Vagina (tissue), 2 donors: ENCODE measurements around the gene YPEL1. TPM values are rescaled to one million over a fixed set of nuclear protein-coding genes. Genes with fewer than 3 reads are reported as not detected.

Source experiments
- DNase-seq, 2 donors: peaks; one replicate each; pipeline ENCODE4 v3.0.0-alpha.2; 2017; ENCODE audit errors: extremely low spot score in 2 of 2
- H3K27ac ChIP-seq: fragments of 200-600 bp; sonication (generic); one replicate; pipeline ENCODE4 v1.5.1; 2019
- H3K27me3 ChIP-seq: fragments of 200-600 bp; sonication (generic); one replicate; pipeline ENCODE4 v1.5.1; 2019
- H3K36me3 ChIP-seq, 2 donors: fragments of 200-600 bp; sonication (generic); one replicate each; pipeline ENCODE4 v1.5.1; 2017 to 2019
- H3K4me1 ChIP-seq: fragments of 200-600 bp; sonication (generic); one replicate; pipeline ENCODE4 v1.5.1; 2019
- H3K4me3 ChIP-seq, 2 donors: fragments of 200-600 bp; sonication (generic); 1 replicate in 1 of 2; 2 replicates in 1 of 2; pipeline ENCODE4 v1.5.1; 2016 to 2019
- H3K9me3 ChIP-seq: fragments of 200-600 bp; sonication (generic); one replicate; pipeline ENCODE4 v1.5.1; 2019
- POLR2A ChIP-seq, 2 donors: fragments of 450-650 bp; IDR thresholded peaks; one replicate each; pipeline ENCODE4 v1.6.1; 2017; ENCODE audit warnings: antibody characterized with exemption in 2 of 2, mild to moderate bottlenecking in 2 of 2, moderate library complexity in 2 of 2
- POLR2AphosphoS5 ChIP-seq, 2 donors: sonication (generic); formaldehyde crosslinking; IDR thresholded peaks; one replicate each; pipeline ENCODE4 v1.9.0; 2017; ENCODE audit warnings: antibody characterized with exemption in 2 of 2, mild to moderate bottlenecking in 2 of 2, low read depth in 1 of 2; ENCODE audit not compliant: insufficient read depth in 1 of 2
- intact Hi-C: fragments of 100-400 bp; cut with DNase I; formaldehyde crosslinking; loops from one replicate; pipeline ENCODE4 v1.15.1; 2023
- total RNA-seq: library from RNA; depleted of rRNA; stranded (reverse); fragments of >200 nt; gene quantifications from one replicate; pipeline ENCODE4 v1.2.3, GENCODE V29; 2016
- TF ChIP-seq, protein P1 (sequence below), 3 experiments: fragments of 450-650 bp in 2 of 3; fragments of 200-600 bp in 1 of 3; sonication (generic) in 1 of 3; IDR thresholded peaks; one replicate each; pipeline ENCODE4 v1.5.1; 2017 to 2019; ENCODE audit warnings: antibody characterized with exemption in 3 of 3, mild to moderate bottlenecking in 2 of 3, moderate library complexity in 2 of 3

YPEL1 gene
- total RNA-seq, 1 donor from 2014 or later = 4.9 TPM

GRCh38 chr22:21708960-21709359 is 26.6 kb downstream of the YPEL1 start:
- TF ChIP-seq, protein P1, sequence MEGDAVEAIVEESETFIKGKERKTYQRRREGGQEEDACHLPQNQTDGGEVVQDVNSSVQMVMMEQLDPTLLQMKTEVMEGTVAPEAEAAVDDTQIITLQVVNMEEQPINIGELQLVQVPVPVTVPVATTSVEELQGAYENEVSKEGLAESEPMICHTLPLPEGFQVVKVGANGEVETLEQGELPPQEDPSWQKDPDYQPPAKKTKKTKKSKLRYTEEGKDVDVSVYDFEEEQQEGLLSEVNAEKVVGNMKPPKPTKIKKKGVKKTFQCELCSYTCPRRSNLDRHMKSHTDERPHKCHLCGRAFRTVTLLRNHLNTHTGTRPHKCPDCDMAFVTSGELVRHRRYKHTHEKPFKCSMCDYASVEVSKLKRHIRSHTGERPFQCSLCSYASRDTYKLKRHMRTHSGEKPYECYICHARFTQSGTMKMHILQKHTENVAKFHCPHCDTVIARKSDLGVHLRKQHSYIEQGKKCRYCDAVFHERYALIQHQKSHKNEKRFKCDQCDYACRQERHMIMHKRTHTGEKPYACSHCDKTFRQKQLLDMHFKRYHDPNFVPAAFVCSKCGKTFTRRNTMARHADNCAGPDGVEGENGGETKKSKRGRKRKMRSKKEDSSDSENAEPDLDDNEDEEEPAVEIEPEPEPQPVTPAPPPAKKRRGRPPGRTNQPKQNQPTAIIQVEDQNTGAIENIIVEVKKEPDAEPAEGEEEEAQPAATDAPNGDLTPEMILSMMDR (IDR thresholded peaks at IDR 0.05) = no peak
- TF ChIP-seq POLR2AphosphoS5 (IDR thresholded peaks at IDR 0.05; ENCODE audit: insufficient read depth in 1 of 2, low read depth in 1 of 2) (no peak), POLR2A (IDR thresholded peaks at IDR 0.05) (no peak)
- intact Hi-C loops = no loop called here
- Histone ChIP-seq H3K36me3 (no peaks in the 10 kb centered on the region), H3K4me3 (no peak overlapping the region), H3K27me3 (no peaks in the 10 kb centered on the region), H3K4me1 (peaks cover 10% of the 10 kb centered on the region), H3K9me3 (no peaks in the 10 kb centered on the region), H3K27ac (no peak overlapping the region)
- DNase-seq = no peak

DNA sequence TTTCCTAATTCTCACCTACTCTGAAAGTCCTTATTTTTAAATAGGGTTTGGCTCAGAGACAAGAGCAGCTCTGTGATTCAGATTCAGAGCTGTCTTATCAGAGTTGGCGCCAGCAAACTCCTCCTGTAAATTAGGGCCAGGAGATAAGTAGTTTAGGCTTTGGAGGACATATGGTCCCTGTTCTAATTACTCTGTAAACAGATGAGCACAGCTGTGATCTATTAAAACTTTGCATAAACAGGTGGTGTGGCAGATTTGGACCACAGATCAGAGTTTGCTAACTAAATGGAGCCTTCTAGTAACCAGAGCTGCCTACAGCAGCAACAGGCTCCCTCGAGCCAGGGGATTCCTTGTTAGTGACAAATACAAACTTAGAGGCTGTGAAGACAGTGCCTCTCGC is 27.9 kb downstream of the YPEL1 start:
- TF ChIP-seq, protein P1 (IDR thresholded peaks at IDR 0.05) = no peak
- TF ChIP-seq POLR2AphosphoS5 (IDR thresholded peaks at IDR 0.05; ENCODE audit: insufficient read depth in 1 of 2, low read depth in 1 of 2) (no peak), POLR2A (IDR thresholded peaks at IDR 0.05) (no peak)
- H3K27me3 ChIP-seq = no peaks in the 10 kb centered on the region
- H3K4me1 ChIP-seq = no peaks in the 10 kb centered on the region
- intact Hi-C loops = no loop called here
- DNase-seq = no peak
- no peak overlapping the region for H3K4me3 ChIP-seq
- no peaks in the 10 kb centered on the region for H3K9me3 ChIP-seq
- H3K27ac ChIP-seq = no peak overlapping the region
- no peaks in the 10 kb centered on the region for H3K36me3 ChIP-seq

DNA sequence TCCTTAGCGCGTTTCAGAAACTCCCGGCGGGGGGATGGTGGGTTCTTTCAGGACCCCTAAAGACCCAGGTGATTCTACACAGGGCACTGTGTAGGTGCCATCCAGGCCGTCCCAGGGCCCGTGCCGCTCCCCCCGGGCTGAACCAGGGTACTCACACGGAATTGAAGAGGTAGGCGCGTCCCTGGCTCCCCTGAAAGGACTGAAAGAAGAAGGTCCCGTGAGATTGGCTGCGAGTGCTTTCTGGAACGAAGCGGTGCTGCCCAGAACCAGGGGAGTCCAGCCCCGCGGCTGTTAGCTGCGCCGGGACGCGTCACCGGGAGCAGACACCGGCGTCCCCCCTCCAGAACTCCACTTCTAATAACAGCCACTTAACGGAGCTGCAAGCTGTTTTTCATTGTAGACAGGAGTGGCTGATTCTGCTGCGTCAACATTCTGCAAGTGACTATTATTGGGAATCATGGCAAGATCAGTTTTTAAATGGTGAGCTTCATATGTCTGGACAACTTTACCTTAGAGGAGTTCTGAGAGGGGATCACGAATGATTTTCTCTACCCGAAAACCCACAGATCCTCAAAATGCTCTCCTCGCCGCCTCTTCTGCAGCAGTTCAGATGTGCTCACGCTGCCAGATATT is 31.8 kb downstream of the YPEL1 start:
- no peak overlapping the region for H3K4me3 ChIP-seq
- DNase-seq = no peak
- intact Hi-C loops = no loop called here

GRCh38 chr22:21702700-21703683 is 32.6 kb downstream of the YPEL1 start:
- H3K27ac ChIP-seq = no peak overlapping the region
- H3K4me3 ChIP-seq = no peak overlapping the region
- no peaks in the 10 kb centered on the region for H3K27me3 ChIP-seq
- no peaks in the 10 kb centered on the region for H3K9me3 ChIP-seq
- no peaks in the 10 kb centered on the region for H3K4me1 ChIP-seq
- no peak for DNase-seq
- H3K36me3 ChIP-seq = no peaks in the 10 kb centered on the region
- no peak for TF ChIP-seq POLR2AphosphoS5 (IDR thresholded peaks at IDR 0.05; ENCODE audit: insufficient read depth in 1 of 2, low read depth in 1 of 2)
- TF ChIP-seq POLR2A (IDR thresholded peaks at IDR 0.05) = no peak
- TF ChIP-seq, protein P1 (IDR thresholded peaks at IDR 0.05) = no peak
- intact Hi-C loops = no loop called here

More for the DNA sequence above, 31.8 kb downstream of the YPEL1 start:
- Histone ChIP-seq H3K27me3 (no peaks in the 10 kb centered on the region), H3K27ac (no peak overlapping the region), H3K4me1 (no peaks in the 10 kb centered on the region), H3K9me3 (no peaks in the 10 kb centered on the region), H3K36me3 (no peaks in the 10 kb centered on the region)
- TF ChIP-seq, protein P1 (IDR thresholded peaks at IDR 0.05) = no peak
- TF ChIP-seq POLR2A (IDR thresholded peaks at IDR 0.05) (no peak), POLR2AphosphoS5 (IDR thresholded peaks at IDR 0.05; ENCODE audit: insufficient read depth in 1 of 2, low read depth in 1 of 2) (no peak)
